OCI-LY1 (cell line): ENCODE measurements around the gene S1PR2.

ENCODE experiments used
- CTCF ChIP-seq: fragments of 200-600 bp; sonication (generic), shearing (Covaris generic); IDR thresholded peaks from 2 replicates; pipeline ENCODE4 v1.5.1; 2017; ENCODE audit warnings: mild to moderate bottlenecking, antibody characterized with exemption, low read length, moderate library complexity, mixed read lengths
- EZH2 ChIP-seq: fragments of 200-600 bp; sonication (generic), shearing (Covaris generic); IDR thresholded peaks from 2 replicates; pipeline ENCODE4 v1.8.0; 2017; ENCODE audit warnings: borderline replicate concordance, mixed run types, mild to moderate bottlenecking, antibody characterized with exemption, low read length, moderate library complexity, mixed read lengths

- TF ChIP-seq CTCF (no peak), EZH2 (no peak)
These were observed 30.0 kb downstream of the S1PR2 start for GRCh38 chr19:10201176-10201575.
